Neuron (in vitro differentiated cells): Measurements from ENCODE around the gene SULT1C4.

Source experiments
- H2AFZ ChIP-seq: one replicate; pipeline ENCODE4 v1.6.1; 2013; ENCODE audit warnings: low read depth, mild to moderate bottlenecking, inconsistent platforms, low read length, moderate library complexity
- H3K27me3 ChIP-seq: one replicate; pipeline ENCODE4 v1.6.1; 2013; ENCODE audit warnings: low read length; ENCODE audit not compliant: insufficient read depth
- H3K36me3 ChIP-seq: one replicate; pipeline ENCODE4 v1.6.1; 2013; ENCODE audit warnings: low read length; ENCODE audit not compliant: insufficient read depth
- H3K4me1 ChIP-seq: one replicate; pipeline ENCODE4 v1.6.1; 2013; ENCODE audit warnings: low read length; ENCODE audit not compliant: insufficient read depth
- H3K4me3 ChIP-seq: 2 replicates; pipeline ENCODE4 v1.5.1; 2013; ENCODE audit warnings: mild to moderate bottlenecking, low read length, moderate library complexity
- H3K9me3 ChIP-seq: one replicate; pipeline ENCODE4 v1.6.1; 2013; ENCODE audit warnings: low read length

SULT1C4 gene

GRCh38 chr2:108383146-108383830 lies 5.5 kb downstream of the SULT1C4 start:
- no peaks in the 10 kb centered on the region for H3K27me3 ChIP-seq
- H3K9me3 ChIP-seq = peaks cover 3% of the 10 kb centered on the region
- peaks cover 26% of the 10 kb centered on the region for H3K36me3 ChIP-seq
- H3K4me1 ChIP-seq = peaks cover 13% of the 10 kb centered on the region
- no peak overlapping the region for H3K4me3 ChIP-seq
- H2AFZ ChIP-seq = no peak overlapping the region

GRCh38 chr2:108384662-108385393 lies 7.1 kb downstream of the SULT1C4 start:
- peaks cover 34% of the 10 kb centered on the region for H3K36me3 ChIP-seq
- H3K4me3 ChIP-seq = no peak overlapping the region
- peaks cover 3% of the 10 kb centered on the region for H3K9me3 ChIP-seq
- no peaks in the 10 kb centered on the region for H3K27me3 ChIP-seq
- peaks cover 3% of the 10 kb centered on the region for H3K4me1 ChIP-seq
- no peak overlapping the region for H2AFZ ChIP-seq

- Histone ChIP-seq H3K9me3 (peaks cover 3% of the 10 kb centered on the region), H3K36me3 (peaks cover 34% of the 10 kb centered on the region), H3K4me1 (peaks cover 3% of the 10 kb centered on the region), H3K4me3 (no peak overlapping the region), H3K27me3 (no peaks in the 10 kb centered on the region), H2AFZ (no peak overlapping the region)
Observed at GRCh38 chr2:108385411-108386071, 7.8 kb downstream of the SULT1C4 start.

GRCh38 chr2:108388045-108388444 lies 10.3 kb downstream of the SULT1C4 start:
- H3K4me1 ChIP-seq = peaks cover 1% of the 10 kb centered on the region
- H3K36me3 ChIP-seq = peaks cover 32% of the 10 kb centered on the region
- no peak overlapping the region for H2AFZ ChIP-seq
- no peaks in the 10 kb centered on the region for H3K27me3 ChIP-seq
- H3K9me3 ChIP-seq = peaks cover 3% of the 10 kb centered on the region
- no peak overlapping the region for H3K4me3 ChIP-seq

- no peaks in the 10 kb centered on the region for H3K9me3 ChIP-seq
- H3K36me3 ChIP-seq = peaks cover 19% of the 10 kb centered on the region
- H3K27me3 ChIP-seq = no peaks in the 10 kb centered on the region
- no peak overlapping the region for H3K4me3 ChIP-seq
- no peak overlapping the region for H2AFZ ChIP-seq
- no peaks in the 10 kb centered on the region for H3K4me1 ChIP-seq
Observed at GRCh38 chr2:108390340-108390739, 12.6 kb downstream of the SULT1C4 start.

- Histone ChIP-seq H3K4me1 (no peaks in the 10 kb centered on the region), H2AFZ (no peak overlapping the region), H3K9me3 (no peaks in the 10 kb centered on the region), H3K27me3 (no peaks in the 10 kb centered on the region), H3K36me3 (peaks cover 15% of the 10 kb centered on the region), H3K4me3 (no peak overlapping the region)
Observed at GRCh38 chr2:108392029-108392428, 14.3 kb downstream of the SULT1C4 start.

- no peak overlapping the region for H2AFZ ChIP-seq
- H3K4me1 ChIP-seq = no peaks in the 10 kb centered on the region
- H3K36me3 ChIP-seq = peaks cover 9% of the 10 kb centered on the region
- no peaks in the 10 kb centered on the region for H3K9me3 ChIP-seq
- H3K4me3 ChIP-seq = no peak overlapping the region
- no peaks in the 10 kb centered on the region for H3K27me3 ChIP-seq
Observed at GRCh38 chr2:108393197-108393596, 15.4 kb downstream of the SULT1C4 start.

GRCh38 chr2:108395155-108395554 lies 17.4 kb downstream of the SULT1C4 start:
- no peak overlapping the region for H3K4me3 ChIP-seq
- H3K4me1 ChIP-seq = no peaks in the 10 kb centered on the region
- no peaks in the 10 kb centered on the region for H3K36me3 ChIP-seq
- peaks cover 13% of the 10 kb centered on the region for H3K9me3 ChIP-seq
- no peak overlapping the region for H2AFZ ChIP-seq
- no peaks in the 10 kb centered on the region for H3K27me3 ChIP-seq

- no peaks in the 10 kb centered on the region for H3K4me1 ChIP-seq
- peaks cover 22% of the 10 kb centered on the region for H3K9me3 ChIP-seq
- peaks cover 8% of the 10 kb centered on the region for H3K27me3 ChIP-seq
- no peaks in the 10 kb centered on the region for H3K36me3 ChIP-seq
- no peak overlapping the region for H2AFZ ChIP-seq
- no peak overlapping the region for H3K4me3 ChIP-seq
Observed at GRCh38 chr2:108396845-108397244, 19.1 kb downstream of the SULT1C4 start.

- Histone ChIP-seq H2AFZ (no peak overlapping the region), H3K4me1 (peaks cover 12% of the 10 kb centered on the region)
Observed at GRCh38 chr2:108399479-108399878, 21.7 kb downstream of the SULT1C4 start.

GRCh38 chr2:108401800-108402199 lies 24.0 kb downstream of the SULT1C4 start:
- no peaks in the 10 kb centered on the region for H3K36me3 ChIP-seq
- peaks cover 34% of the 10 kb centered on the region for H3K9me3 ChIP-seq
- H2AFZ ChIP-seq = no peak overlapping the region
- H3K4me1 ChIP-seq = peaks cover 14% of the 10 kb centered on the region
- H3K4me3 ChIP-seq = no peak overlapping the region
- H3K27me3 ChIP-seq = peaks cover 14% of the 10 kb centered on the region

More at GRCh38 chr2:108399479-108399878, 21.7 kb downstream of the SULT1C4 start:
- Histone ChIP-seq H3K27me3 (peaks cover 14% of the 10 kb centered on the region), H3K36me3 (no peaks in the 10 kb centered on the region), H3K9me3 (peaks cover 22% of the 10 kb centered on the region), H3K4me3 (no peak overlapping the region)

GRCh38 chr2:108403494-108403893 lies 25.7 kb downstream of the SULT1C4 start:
- Histone ChIP-seq H3K27me3 (peaks cover 14% of the 10 kb centered on the region), H2AFZ (no peak overlapping the region), H3K9me3 (peaks cover 34% of the 10 kb centered on the region), H3K4me3 (no peak overlapping the region), H3K36me3 (no peaks in the 10 kb centered on the region), H3K4me1 (peaks cover 14% of the 10 kb centered on the region)

GRCh38 chr2:108404784-108405397 lies 27.1 kb downstream of the SULT1C4 start:
- Histone ChIP-seq H3K36me3 (no peaks in the 10 kb centered on the region), H2AFZ (no peak overlapping the region), H3K9me3 (peaks cover 23% of the 10 kb centered on the region), H3K27me3 (peaks cover 14% of the 10 kb centered on the region), H3K4me1 (peaks cover 14% of the 10 kb centered on the region), H3K4me3 (no peak overlapping the region)
